ENCODE results near the gene BRMS1L.
"Not testable (repeated sequence)": the region's sequence is repeated elsewhere in the genome, so short reads cannot be mapped to it uniquely, and the experiment has no call there.

The BRMS1L gene

DNA sequence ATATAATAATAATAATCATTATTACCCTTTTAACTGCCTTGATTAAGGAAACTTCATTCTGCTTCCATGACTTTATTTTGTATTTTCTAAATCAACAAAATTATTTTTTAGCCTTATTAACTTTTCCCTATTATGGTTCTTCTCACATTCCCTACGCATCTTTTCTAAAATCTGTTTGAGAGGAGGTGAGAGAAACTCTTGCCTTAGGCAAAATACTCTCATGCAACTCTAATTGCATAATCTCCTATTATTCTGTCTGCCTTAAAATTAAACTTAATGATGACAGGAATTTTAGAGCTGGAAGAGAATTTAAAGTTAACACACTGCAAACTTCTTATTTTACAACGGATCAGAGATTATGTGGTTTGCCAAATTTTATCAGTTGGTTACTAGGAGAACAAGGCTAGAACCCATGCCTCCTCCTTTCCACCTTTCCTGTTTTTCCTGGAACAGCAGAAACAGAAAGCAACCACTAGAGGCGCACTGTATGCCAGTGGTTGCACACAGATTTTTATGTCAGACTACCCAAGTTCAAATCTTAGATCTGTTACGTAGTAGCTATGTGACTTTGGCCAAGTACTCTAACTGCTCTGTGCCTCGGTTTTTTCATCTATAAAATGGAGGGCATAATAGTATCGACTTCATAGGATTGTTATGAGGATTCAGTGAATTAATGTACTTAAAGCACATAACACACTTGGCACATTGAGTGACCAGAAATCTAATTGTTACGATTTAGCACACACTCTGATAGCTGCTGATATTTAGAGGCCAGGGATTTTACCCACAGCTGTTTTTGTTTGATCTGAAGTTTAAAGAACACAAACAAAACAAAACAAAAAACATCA is 4.3 kb upstream of the BRMS1L start:
- DNase-seq, result peak; percentile 29

- DNase-seq, result no peak
Observed at GRCh38 chr14:35822501-35822900, 3.6 kb upstream of the BRMS1L start.

DNA sequence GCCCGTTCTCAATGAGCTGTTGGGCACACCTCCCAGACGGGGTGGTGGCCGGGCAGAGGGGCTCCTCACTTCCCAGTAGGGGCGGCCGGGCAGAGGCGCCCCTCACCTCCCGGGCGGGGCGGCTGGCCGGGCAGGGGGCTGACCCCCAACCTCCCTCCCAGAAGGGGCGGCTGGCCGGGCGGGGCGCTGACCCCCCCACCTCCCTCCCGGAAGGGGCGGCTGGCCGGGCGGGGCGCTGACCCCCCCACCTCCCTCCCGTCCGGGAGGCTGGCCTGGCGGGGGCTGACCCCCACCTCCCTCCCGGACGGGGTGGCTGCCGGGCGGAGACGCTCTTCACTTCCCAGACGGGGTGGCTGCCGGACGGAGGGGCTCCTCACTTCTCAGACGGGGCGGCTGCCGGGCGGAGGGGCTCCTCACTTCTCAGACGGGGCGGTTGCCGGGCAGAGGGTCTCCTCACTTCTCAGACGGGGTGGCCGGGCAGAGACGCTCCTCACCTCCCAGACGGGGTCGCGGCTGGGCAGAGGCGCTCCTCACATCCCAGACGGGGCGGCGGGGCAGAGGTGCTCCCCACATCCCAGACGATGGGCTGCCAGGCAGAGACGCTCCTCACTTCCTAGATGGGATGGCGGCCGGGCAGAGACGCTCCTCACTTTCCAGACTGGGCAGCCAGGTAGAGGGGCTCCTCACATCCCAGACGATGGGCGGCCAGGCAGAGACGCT is 1.5 kb upstream of the BRMS1L start:
- DNase-seq, result not testable (repeated sequence)

DNA sequence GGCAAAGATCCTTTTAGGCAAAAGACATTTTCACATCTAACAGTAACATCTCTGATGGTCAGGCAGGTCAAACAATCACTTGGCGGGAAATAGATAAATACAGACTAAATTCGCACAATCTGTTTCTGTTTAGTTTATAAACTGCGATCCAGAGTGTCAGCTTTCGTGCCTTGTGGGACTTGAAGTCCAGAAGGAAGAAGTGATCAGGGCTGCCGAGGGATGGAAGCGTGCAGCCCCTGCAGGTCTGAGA is 245 bp upstream of the BRMS1L start:
- DNase-seq, result no peak

GRCh38 chr14:35826952-35827416 is 846 bp downstream of the BRMS1L start:
- no peak for DNase-seq

DNA sequence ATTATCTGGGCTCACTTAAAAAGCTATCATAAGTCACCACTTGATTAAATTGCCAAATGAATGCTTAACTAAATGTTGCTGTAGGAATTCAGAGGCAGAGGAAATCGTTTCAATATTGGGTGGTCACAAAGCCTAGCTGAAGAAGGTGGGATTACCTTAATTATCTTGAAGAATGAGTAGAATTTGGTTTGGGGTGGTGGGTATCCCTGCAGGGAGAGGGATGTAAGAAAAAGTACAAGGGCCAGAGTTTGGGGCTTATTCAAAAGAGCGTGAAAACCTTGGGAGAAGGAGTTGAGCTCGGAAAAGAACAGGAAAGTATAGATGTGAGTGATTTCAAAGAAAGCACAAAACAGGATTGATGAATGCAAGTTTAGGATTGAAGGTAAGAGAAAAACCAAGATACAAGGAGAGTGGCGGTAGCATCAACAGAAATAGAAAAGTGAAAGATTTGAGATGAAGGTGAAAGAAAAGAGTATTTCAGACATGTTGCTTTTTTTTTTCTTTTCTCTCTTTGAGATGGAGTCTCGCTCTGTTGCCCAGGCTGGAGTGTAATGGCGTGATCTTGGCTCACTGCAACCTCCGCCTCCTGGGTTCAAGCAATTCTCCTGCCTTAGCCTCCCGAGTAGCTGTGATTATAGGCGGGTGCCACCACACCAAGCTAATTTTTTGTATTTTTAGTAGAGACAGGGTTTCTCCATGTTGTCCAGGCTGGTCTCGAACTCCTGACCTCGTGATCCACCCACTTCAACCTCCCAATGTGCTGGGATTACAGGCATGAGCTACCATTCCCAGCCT is 1.7 kb downstream of the BRMS1L start:
- DNase-seq, result no peak

- no peak for DNase-seq
Observed at GRCh38 chr14:35829449-35829848, 3.3 kb downstream of the BRMS1L start.

GRCh38 chr14:35835208-35835982 is 9.3 kb downstream of the BRMS1L start:
- no peak for DNase-seq

GRCh38 chr14:35841704-35842103 is 15.6 kb downstream of the BRMS1L start:
- DNase-seq, result not testable (repeated sequence)

GRCh38 chr14:35842245-35842644 is 16.1 kb downstream of the BRMS1L start:
- DNase-seq, result not testable (repeated sequence)

DNA sequence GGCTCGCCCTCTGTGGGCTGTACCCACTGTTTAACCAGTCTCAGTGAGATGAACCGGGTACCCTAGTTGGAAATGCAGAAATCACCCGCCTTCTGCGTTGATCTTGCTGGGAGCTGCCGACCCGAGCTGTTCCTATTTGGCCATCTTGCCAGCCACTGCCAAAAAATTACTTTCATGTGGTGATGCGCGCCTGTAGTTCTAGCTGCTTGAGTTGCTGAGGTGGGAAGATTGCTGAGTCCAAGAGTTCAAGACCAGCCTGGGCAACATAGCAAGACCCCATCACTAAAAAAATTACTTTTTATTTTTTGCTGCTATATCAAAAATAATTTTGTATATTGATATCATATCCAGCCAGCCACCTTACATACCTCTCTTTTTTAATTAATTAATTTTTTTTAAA is 18.4 kb downstream of the BRMS1L start:
- DNase-seq, result no peak

GRCh38 chr14:35847636-35848035 is 21.5 kb downstream of the BRMS1L start:
- DNase-seq, result no peak

DNA sequence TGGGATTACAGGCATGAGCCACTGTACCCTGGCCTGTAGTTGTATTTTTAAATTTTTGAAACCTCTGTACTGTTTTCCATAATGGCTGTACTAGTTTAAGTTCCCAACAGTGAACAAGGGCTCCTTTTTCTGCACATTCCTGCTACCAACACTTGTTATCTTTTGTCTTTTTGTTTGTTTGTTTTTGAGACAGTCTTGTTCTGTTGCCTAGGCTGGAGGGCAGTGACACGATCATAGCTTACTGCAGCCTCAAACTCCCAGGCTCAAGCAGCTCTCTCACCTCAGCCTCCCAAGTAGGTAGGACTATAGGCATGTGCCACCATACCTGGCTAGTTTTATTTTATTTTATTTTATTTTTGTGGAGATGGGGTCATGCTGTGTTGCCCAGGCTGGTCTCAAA is 23.0 kb downstream of the BRMS1L start:
- no peak for DNase-seq

GRCh38 chr14:35851823-35852222 is 25.7 kb downstream of the BRMS1L start:
- no peak for DNase-seq

- no peak for DNase-seq
Observed at GRCh38 chr14:35853225-35853624, 27.1 kb downstream of the BRMS1L start.

- DNase-seq, result no peak
Observed at GRCh38 chr14:35854696-35855270, 28.6 kb downstream of the BRMS1L start.

DNA sequence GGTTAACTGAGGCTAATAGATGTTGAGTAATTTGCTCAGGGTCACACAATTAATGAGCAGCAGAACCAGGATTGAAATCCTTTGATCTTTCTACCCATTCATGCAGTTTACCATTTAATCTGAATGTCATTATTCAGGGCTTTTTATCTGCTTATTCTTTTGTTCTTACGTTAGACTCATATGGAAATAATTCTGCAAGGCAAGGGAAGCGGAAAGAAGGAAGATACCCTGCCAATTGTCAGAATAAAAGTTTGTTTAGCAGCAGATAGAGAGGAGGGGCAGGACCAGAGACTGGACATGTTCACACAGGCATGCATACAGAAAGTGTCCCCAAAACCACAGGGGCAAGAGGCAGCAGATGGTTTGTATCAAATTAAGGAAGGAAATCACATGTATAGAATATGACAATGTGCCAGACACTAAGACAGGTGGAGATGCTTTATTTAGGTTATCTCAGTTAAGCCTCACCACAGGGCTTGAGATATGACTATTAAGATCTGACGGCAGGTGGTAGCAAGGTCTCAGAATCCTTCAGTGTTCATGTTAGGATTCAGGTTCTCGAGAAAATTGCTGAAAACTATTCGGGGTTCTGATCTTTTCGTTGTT is 29.8 kb downstream of the BRMS1L start:
- DNase-seq, result no peak

DNA sequence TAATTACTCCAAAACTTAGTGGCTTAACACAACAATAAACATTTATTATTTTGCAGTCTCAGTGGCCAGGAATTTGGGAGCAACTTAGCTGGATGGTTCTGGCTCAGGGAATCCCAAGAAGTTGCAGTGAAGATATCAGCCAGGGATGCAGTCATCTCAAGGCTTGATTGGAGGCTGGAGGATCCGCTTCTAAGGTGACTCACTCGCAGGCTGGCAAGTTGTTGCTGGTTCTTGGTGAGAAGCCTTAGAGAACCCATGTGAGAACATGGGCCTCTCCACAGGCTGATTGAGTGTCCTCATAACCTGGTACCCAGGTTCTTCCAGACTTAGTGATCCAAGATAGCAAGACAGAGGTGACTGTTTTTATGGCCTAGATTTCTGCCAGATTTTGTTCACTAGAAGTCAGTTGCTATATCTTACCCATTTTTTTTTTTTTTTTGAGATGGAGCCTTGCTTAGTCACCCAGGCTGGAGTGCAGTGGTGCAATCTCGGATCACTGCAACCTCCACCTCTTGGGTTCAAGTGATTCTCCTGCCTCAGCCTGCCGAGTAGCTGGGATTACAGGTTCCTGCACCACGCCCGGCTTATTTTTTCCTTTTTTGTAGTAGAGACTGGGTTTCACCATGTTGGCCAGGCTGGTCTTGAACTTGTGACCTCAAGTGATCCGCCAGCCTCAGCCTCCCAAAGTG is 32.5 kb downstream of the BRMS1L start:
- no peak for DNase-seq

DNA sequence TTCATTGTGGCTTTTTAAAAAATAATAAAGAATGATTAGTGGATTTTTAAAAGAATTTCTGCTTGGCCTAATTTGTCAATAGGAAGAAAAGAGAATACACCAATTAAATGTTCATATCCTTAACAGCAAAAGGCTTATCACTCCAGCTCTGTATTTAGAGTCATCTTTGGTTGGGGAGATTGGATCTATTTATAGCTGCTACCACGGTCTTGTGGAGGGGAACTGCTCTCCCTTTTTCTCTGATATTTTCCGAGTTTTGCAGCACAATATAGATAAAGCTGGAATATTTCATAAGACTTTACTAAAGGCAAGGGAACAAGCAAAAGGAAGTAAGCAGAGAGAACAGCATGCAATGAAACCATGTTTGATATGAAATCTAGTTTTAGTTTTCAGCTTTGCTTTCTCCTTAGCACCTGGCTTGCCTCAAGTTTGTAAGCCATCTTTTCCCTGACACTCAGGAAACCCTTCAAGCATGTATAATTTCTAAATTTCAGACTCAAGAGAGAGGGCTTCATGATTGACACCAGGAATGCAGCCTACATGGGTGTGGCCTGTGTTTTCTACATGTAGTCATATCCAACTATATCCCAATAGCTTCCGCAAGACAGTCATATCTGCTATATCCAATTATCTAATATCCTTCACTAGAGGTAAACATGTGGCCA is 35.2 kb downstream of the BRMS1L start:
- no peak for DNase-seq

- no peak for DNase-seq
Observed at GRCh38 chr14:35865611-35866324, 39.6 kb downstream of the BRMS1L start.
